EH (cell line): Measurements from ENCODE around the gene PLCL1.

ENCODE experiments used
- DNase-seq: peaks from one replicate; pipeline ENCODE4 v3.0.0-alpha.2; 2015; ENCODE audit warnings: low read depth

Gene PLCL1

DNA sequence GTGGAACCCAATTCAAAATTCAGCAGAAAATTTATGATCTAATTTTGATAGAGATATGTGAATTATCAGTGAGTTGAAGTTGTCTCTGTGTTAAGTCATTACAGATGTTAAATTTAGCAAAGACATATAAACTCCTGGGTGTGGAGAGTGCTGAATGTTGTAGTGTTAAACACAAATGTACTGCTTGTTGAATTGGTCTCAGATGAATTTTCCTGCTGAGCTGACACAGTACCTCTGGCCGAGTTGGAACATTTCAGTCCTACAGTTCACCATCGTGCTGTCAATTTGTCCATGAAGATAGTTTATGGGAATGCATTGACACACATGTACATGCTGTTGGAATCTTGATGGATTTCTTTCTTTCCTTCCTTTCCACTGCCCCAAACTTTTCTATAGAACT lies 255.9 kb downstream of the PLCL1 start:
- no peak for DNase-seq

GRCh38 chr2:198062826-198063225 lies 258.4 kb downstream of the PLCL1 start:
- DNase-seq: no peak

DNA sequence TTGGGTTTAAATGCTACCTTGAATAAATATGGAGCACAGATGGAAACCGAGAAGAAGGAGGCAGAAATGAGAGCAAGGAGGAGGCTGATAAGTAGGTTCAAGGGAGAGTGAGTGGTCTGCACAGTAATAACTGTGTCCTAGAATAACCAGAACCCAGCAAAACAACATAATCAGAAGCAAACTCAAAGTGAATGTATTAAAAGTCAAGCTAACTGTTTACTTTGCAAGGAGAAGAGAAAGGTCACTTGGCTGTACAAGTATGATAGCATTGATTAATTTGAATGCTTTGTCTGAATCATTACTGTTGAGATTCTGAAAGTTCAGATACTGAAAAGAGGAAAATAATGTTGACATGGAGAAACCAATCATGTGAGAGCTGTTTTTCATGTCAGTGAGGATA lies 258.8 kb downstream of the PLCL1 start:
- DNase-seq: no peak

DNA sequence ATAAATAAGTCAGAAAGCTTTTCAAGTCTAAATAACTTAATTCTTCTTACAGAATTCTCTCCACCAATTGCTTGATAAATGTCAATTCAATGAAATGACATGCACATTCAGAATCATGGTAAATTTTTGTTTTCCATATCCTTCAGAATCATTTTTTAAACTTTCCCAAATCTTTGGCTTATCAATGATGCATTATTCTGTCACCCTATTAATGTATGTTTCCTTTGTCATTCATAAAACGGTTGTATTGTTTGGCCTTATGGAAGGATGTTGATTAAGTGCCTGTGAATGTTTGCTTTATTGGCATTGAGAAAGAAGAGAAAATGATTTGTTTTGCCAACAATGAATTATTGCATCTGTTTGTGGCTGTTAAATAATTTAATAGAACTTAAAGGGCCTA lies 260.9 kb downstream of the PLCL1 start:
- DNase-seq: no peak

GRCh38 chr2:198066597-198066996 lies 262.2 kb downstream of the PLCL1 start:
- no peak for DNase-seq

- DNase-seq: no peak
Measured at GRCh38 chr2:198072655-198073054, 268.3 kb downstream of the PLCL1 start.

DNA sequence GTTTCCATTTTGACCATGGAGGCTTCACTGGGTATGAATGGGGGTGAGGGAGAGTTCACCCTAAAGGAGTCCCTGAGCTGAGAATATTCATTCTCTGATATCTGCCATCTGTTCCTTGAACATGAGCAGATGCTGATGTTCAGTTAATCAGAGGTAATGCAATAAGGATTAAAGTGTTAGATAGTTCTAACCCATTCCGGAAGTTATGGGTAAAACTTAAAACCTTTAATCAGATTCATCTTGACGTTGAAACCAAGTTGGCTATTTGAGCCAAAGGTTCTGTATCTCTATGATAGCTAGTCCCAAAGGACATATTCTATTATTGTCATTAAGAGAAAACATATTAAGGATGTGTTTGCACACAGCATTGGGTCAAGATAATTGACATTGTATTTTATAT lies 268.9 kb downstream of the PLCL1 start:
- no peak for DNase-seq

DNA sequence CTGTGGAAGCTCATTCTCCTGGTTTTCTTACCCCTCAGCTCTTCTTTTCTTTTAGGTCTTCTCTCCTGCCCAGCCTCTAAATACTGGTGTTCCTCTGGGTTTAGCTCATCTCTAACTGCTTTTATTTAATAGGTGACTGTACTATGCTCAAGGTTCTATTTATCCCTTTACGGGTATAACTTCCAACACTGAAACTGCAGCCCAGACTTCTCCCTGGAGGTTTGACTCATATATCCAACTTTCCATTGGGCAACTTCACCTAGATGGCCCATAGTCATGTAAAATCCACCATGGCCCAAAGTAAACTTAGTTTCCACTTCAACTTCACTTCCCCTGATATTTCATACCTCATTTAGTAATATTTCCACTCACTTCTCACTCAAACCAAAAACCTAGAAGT lies 273.1 kb downstream of the PLCL1 start:
- no peak for DNase-seq

GRCh38 chr2:198080879-198081765 lies 276.7 kb downstream of the PLCL1 start:
- no peak for DNase-seq

GRCh38 chr2:198084156-198084555 lies 279.8 kb downstream of the PLCL1 start:
- DNase-seq: no peak

DNA sequence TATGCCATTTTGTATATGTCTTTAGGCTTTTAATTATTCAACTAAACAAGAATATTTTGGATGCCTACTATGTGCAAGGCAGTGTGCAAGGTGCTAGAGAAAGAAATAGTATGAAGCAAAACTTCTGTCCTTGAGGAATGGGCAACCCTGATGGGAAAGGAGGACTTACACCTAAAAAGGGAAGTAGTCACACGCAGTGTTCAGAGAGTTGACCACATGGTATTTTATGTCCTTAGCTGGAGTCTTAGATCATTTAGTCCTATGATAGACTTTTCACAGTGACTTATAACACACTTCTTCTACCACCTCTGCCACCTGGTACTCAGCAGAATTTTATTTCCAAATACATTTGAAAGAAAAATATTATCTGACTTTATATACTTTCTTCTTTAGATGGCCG lies 291.6 kb downstream of the PLCL1 start:
- no peak for DNase-seq

- DNase-seq: no peak
Measured at GRCh38 chr2:198096965-198097364, 292.6 kb downstream of the PLCL1 start.

DNA sequence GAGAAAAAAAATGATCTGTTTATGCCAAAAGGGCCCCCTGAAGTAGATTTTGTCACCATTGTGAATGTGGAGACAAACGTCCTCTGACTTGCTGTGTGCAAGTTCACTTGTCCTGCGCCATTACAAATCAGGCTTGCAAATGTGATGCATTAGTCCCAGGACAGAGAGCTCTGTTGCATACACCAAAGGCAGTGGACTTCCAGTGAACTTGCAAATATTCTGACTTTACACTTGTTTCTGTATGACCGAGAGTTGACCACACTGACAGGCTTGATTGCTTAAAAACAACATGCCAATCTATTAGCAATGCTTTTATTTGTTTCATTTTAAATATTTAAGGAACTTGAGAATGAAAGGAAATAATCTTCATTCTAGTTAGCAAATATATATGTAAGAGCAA lies 293.2 kb downstream of the PLCL1 start:
- DNase-seq: no peak

DNA sequence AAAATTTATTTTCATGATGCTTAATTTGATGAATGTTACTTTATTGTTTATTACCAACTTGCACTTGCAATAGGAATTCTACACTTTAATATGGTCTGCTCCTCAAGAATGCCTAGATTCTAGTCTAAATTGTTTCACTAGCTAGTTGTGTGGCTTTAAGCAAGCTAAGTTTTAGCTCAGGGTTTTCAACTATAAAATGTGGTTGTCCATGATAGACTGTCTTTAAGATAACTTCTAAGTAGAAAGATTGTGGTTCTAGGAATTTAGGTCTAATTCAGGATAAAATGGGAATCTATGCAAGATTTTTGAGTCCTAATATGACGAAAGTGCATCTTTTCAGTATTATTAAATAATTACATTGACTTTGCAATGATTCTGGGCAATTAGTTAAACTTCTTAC lies 294.0 kb downstream of the PLCL1 start:
- no peak for DNase-seq

GRCh38 chr2:198098918-198099317 lies 294.5 kb downstream of the PLCL1 start:
- DNase-seq: no peak

GRCh38 chr2:198100346-198100745 lies 296.0 kb downstream of the PLCL1 start:
- no peak for DNase-seq

DNA sequence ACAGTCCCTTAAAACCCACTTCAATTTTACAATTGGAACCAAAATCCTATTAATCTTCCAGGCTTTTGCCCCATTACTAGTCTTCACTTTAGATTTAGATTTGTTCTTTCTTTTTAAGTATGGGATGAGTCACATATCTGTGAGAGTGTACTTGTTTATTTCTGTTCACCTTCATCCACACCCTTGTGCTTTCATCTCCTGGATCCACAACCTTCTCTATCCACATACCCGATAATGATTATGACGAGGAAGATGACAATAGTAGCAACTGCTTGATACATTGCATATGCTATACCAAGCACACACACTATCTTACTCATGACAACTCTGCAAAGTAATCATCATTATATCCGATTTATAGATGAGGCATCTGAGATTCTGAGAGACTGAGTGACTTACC lies 297.3 kb downstream of the PLCL1 start:
- no peak for DNase-seq

- no peak for DNase-seq
Measured at GRCh38 chr2:198102120-198102519, 297.7 kb downstream of the PLCL1 start.

GRCh38 chr2:198102856-198103255 lies 298.5 kb downstream of the PLCL1 start:
- peak; percentile 6 for DNase-seq

DNA sequence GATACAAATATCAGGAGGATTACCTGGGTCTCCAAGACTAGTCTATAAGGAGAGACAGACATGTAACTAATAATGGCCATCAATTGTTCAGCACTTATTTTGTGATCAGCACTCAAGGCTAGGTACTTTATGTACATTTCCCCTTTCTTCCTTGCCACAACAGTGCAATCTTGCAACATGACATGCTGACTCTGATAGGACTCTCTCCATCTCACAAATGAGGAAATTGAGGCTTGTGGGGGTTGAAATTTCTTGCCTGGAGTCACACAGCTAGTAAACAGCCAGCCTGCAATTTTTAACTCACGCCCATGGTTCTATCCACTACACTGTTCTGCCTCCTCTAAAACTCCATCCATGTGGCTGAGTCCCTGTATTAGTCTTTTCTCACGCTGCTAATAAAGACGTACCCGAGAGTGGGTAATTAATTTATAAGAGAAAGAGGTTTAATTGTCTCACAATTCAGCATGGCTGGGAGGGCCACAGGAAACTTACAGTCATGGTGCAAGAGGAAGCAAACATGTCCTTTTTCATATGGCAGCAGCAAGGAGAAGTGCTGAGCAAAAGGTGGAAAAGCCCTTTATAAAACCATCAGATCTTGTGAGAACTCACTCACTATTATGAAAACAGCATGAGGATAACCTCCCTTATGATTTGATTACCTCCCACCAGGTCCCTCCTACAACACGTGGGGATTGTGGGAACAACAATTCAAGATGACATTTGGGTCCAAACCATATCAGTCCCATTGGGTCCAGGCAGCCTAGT lies 302.4 kb downstream of the PLCL1 start:
- no peak for DNase-seq

- no peak for DNase-seq
Measured at GRCh38 chr2:198113316-198113715, 308.9 kb downstream of the PLCL1 start.

DNA sequence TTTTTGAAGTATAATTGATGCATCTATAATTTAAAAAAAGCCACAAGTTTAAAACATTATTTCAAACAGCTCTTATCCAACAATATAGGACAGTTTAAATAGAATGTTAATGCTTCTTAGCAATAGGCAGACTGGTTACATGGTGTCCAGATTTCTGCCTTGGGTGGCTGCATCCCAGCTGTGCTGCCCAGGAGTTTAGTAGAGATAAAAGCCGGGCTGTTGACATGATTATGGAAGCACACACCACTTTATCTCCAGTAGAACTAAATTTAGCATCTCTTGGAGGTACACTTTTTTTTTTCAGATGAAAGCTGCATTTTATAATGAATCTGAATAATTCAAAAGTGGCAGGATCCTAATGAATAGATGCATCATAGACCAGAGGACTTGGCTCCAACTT lies 309.7 kb downstream of the PLCL1 start:
- no peak for DNase-seq

- DNase-seq: no peak
Measured at GRCh38 chr2:198115201-198115600, 310.8 kb downstream of the PLCL1 start.
